ENCODE measurements around the gene C2orf78. TPM values are rescaled to one million over a fixed set of nuclear protein-coding genes. Genes with fewer than 3 reads are reported as not detected.
A peak's percentile ranks its signal among the peaks of the same experiment; 100 is the strongest.

The C2orf78 gene
- total RNA-seq, 1 donor from 2014 or later: not detected

DNA sequence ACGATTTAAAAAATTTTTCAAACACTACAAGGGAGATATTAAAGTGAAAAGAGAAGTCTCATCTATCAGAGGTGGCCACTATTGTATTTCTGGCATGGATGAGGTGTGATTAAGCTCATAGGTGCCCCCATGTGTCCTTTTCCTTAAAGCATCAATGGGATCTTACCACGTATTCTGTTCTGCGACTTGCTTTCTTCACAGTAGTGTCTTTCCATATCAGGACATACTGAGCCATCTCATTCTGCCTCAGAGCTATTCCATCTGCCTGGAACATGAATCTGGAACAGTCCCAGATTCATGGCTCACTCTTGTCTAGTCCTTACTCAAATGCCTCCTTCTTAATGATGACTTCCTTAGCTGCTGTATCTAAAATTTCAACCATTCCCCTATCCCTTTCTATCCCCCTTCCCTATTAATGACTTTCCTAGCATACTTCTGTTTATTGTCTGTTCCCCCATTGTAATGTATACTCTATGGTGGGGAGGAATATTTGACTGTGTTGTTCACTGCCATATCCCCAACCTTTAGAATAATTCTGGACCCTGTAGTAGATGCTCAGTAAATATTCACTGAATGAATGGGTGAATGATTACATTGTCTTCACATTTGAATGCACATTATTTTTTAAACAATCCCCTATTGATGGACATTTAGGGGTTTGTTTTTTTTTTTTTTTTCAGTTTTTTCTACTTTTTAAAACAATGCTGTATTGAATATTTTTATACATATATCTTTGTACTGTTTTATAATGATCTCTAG, 55.8 kb downstream of the C2orf78 start:
- no peak overlapping the region for H3K4me3 Mint-ChIP-seq (ENCODE audit: unreplicated experiment)
- no peaks in the 10 kb centered on the region for H3K27me3 Mint-ChIP-seq (ENCODE audit: low read depth)
- H3K9me3 Mint-ChIP-seq (ENCODE audit: low read depth): no peaks in the 10 kb centered on the region
- peak overlapping the region; percentile 5 for H3K27ac Mint-ChIP-seq (ENCODE audit: unreplicated experiment)
- peaks cover 12% of the 10 kb centered on the region for H3K36me3 Mint-ChIP-seq (ENCODE audit: low read depth)
- TF ChIP-seq, protein P1, sequence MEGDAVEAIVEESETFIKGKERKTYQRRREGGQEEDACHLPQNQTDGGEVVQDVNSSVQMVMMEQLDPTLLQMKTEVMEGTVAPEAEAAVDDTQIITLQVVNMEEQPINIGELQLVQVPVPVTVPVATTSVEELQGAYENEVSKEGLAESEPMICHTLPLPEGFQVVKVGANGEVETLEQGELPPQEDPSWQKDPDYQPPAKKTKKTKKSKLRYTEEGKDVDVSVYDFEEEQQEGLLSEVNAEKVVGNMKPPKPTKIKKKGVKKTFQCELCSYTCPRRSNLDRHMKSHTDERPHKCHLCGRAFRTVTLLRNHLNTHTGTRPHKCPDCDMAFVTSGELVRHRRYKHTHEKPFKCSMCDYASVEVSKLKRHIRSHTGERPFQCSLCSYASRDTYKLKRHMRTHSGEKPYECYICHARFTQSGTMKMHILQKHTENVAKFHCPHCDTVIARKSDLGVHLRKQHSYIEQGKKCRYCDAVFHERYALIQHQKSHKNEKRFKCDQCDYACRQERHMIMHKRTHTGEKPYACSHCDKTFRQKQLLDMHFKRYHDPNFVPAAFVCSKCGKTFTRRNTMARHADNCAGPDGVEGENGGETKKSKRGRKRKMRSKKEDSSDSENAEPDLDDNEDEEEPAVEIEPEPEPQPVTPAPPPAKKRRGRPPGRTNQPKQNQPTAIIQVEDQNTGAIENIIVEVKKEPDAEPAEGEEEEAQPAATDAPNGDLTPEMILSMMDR (IDR thresholded peaks at IDR 0.05): peak; percentile 9
- no peak for DNase-seq (ENCODE audit: low spot score)
- H3K4me1 Mint-ChIP-seq (ENCODE audit: low read depth): peaks cover 28% of the 10 kb centered on the region

DNA sequence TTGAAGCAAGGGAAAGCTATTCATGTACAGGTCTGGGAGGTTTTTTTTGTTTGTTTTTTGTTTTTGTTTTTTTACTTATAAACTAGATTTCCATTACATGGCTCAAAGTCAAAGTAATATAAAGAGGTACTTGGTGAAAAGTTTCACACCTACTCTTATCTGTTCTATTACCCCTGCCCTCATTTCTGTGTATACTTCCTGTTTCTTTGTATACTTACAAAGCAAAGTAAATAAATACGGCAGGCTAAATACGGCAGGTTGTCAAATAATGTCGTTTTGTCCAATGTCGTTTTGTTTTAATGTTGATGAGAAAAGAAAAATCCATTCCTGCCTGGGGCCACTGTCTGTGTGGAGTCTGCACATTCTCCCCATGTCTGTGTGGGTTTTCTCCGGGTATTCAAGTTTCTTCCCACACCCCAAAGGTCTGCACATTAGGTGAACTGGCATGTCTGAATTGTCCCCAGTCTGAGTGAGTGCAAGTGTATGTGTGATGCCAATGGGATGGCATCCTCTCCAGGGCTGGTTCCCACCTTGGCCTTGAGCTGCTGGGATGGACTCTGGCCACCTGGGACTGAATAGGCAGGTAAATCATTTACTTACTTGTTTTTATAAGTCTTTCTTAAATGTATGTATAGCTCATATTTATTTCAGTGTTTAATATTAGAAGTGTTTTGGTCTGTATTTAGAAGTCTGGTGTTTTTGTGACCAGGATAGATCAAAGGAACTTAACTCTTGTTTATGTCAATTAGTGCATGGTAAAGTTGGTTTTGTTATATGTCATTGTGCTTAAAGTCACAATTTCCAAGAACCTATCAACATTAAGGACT, 58.1 kb downstream of the C2orf78 start:
- peaks cover 18% of the 10 kb centered on the region for H3K36me3 Mint-ChIP-seq (ENCODE audit: low read depth)
- H3K4me3 Mint-ChIP-seq (ENCODE audit: unreplicated experiment): no peak overlapping the region
- peaks cover 26% of the 10 kb centered on the region for H3K4me1 Mint-ChIP-seq (ENCODE audit: low read depth)
- TF ChIP-seq, protein P1 (IDR thresholded peaks at IDR 0.05): no peak
- H3K27me3 Mint-ChIP-seq (ENCODE audit: low read depth): no peaks in the 10 kb centered on the region
- H3K27ac Mint-ChIP-seq (ENCODE audit: unreplicated experiment): peak overlapping the region; percentile 6
- no peaks in the 10 kb centered on the region for H3K9me3 Mint-ChIP-seq (ENCODE audit: low read depth)
- no peak for DNase-seq (ENCODE audit: low spot score)

DNA sequence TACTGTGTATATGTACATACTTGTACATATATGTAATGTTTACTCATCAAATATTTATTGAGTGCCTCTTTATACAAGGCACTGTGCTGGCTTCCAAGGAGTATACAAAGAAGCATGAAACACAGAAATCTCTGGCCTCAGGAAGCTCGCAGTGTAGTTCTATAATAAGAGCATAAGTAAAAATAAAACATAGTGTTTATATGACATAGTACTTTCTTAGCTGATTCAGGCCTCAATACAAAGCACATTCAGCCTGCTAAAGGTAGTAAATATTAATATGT, 58.7 kb downstream of the C2orf78 start:
- Mint-ChIP-seq H3K4me1 (ENCODE audit: low read depth) (peaks cover 26% of the 10 kb centered on the region), H3K4me3 (ENCODE audit: unreplicated experiment) (no peak overlapping the region), H3K27me3 (ENCODE audit: low read depth) (no peaks in the 10 kb centered on the region), H3K27ac (ENCODE audit: unreplicated experiment) (no peak overlapping the region), H3K9me3 (ENCODE audit: low read depth) (no peaks in the 10 kb centered on the region), H3K36me3 (ENCODE audit: low read depth) (peaks cover 20% of the 10 kb centered on the region)
- TF ChIP-seq, protein P1 (IDR thresholded peaks at IDR 0.05): no peak
- no peak for DNase-seq (ENCODE audit: low spot score)

DNA sequence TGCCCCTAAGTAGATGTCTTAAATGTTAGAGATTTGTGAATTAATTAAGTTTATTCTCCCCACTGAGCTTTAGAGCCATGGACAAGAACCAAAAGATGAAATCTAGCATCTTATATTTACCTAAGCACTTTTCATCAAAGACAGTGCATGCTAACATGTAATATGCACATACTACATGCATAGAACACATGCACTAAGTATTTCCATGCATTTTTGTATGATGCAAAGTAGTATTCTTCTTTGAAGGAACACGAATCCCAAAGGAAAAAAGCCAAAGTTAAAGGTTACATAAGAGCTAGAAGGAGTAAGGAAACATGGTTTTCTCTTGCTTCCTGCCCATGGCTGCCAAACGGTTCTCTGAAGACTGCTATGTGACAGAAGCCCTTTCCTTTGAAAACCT, 60.1 kb downstream of the C2orf78 start:
- Mint-ChIP-seq H3K27me3 (ENCODE audit: low read depth) (no peaks in the 10 kb centered on the region), H3K36me3 (ENCODE audit: low read depth) (peaks cover 24% of the 10 kb centered on the region), H3K4me3 (ENCODE audit: unreplicated experiment) (no peak overlapping the region), H3K4me1 (ENCODE audit: low read depth) (peaks cover 20% of the 10 kb centered on the region), H3K9me3 (ENCODE audit: low read depth) (no peaks in the 10 kb centered on the region), H3K27ac (ENCODE audit: unreplicated experiment) (no peak overlapping the region)
- TF ChIP-seq, protein P1 (IDR thresholded peaks at IDR 0.05): no peak
- no peak for DNase-seq (ENCODE audit: low spot score)

DNA sequence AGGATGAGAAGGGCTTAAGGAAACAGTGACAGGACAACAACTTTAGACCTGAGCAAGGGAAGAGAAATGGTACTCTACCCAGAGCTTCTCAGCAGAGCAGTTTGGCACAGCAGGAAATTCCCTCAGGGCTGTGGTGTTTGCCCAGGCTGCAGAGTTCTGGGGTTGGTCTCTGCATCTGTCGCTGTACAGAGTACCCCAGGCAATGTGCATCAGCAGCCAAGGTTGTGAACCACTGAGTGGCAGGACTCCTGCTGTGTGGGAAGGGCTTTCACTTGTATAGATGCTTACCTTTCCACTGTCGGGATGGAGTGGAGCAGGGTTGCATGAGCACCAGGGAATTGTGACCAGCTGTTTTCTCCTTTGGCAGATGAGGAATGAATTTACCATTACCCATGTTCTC, 66.0 kb downstream of the C2orf78 start:
- no peak for DNase-seq (ENCODE audit: low spot score)
- H3K27me3 Mint-ChIP-seq (ENCODE audit: low read depth): no peaks in the 10 kb centered on the region
- peaks cover 22% of the 10 kb centered on the region for H3K4me1 Mint-ChIP-seq (ENCODE audit: low read depth)
- TF ChIP-seq, protein P1 (IDR thresholded peaks at IDR 0.05): no peak
- H3K4me3 Mint-ChIP-seq (ENCODE audit: unreplicated experiment): no peak overlapping the region
- peak overlapping the region; percentile 38 for H3K27ac Mint-ChIP-seq (ENCODE audit: unreplicated experiment)
- H3K36me3 Mint-ChIP-seq (ENCODE audit: low read depth): peaks cover 27% of the 10 kb centered on the region
- no peaks in the 10 kb centered on the region for H3K9me3 Mint-ChIP-seq (ENCODE audit: low read depth)

All from chondrocyte (in vitro differentiated cells).